BE2C (cell line): ENCODE measurements around the gene OTOR.

Source experiments
- DNase-seq: peaks from one replicate; pipeline ENCODE4 v3.0.0-alpha.2; 2020
- H3K27me3 ChIP-seq: fragments of 250-450 bp; sonication (Bioruptor Pico); 2 replicates; pipeline ENCODE4 v1.5.1; 2020; ENCODE audit warnings: mild to moderate bottlenecking
- H3K36me3 ChIP-seq: fragments of 250-450 bp; sonication (Bioruptor Pico); 2 replicates; pipeline ENCODE4 v1.5.1; 2020; ENCODE audit warnings: mild to moderate bottlenecking
- H3K4me1 ChIP-seq: fragments of 250-450 bp; sonication (Bioruptor Pico); 2 replicates; pipeline ENCODE4 v1.5.1; 2020
- H3K4me3 ChIP-seq: 2 replicates; pipeline ENCODE4 v1.5.1; 2011; ENCODE audit warnings: low read depth, low read length
- H3K9me3 ChIP-seq: fragments of 250-450 bp; sonication (Bioruptor Pico); 2 replicates; pipeline ENCODE4 v1.5.1; 2020
- TF ChIP-seq, protein P1 (sequence below): IDR thresholded peaks from 2 replicates; pipeline ENCODE4 v1.5.1; 2012; ENCODE audit warnings: mild to moderate bottlenecking, low read depth, low read length

Gene OTOR

DNA sequence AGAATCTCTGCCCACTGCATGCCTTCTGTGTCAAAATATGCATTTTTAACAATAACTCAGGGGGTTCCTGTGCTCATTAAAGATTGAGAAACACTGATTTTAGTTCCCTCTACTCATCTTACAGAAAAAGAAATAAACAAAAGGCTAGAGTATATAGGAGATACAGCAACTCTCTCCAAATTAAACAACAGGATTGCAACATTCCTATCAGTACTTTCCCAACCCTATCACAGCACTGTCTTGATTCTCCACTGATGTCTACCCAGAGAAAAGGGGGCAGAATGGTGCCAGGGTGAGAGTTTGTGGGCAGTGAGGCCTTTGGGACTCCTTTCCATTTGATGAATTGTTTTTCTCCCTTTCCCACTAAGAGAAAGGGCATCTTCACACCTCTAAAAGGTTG is 4.7 kb downstream of the OTOR start:
- TF ChIP-seq, protein P1, sequence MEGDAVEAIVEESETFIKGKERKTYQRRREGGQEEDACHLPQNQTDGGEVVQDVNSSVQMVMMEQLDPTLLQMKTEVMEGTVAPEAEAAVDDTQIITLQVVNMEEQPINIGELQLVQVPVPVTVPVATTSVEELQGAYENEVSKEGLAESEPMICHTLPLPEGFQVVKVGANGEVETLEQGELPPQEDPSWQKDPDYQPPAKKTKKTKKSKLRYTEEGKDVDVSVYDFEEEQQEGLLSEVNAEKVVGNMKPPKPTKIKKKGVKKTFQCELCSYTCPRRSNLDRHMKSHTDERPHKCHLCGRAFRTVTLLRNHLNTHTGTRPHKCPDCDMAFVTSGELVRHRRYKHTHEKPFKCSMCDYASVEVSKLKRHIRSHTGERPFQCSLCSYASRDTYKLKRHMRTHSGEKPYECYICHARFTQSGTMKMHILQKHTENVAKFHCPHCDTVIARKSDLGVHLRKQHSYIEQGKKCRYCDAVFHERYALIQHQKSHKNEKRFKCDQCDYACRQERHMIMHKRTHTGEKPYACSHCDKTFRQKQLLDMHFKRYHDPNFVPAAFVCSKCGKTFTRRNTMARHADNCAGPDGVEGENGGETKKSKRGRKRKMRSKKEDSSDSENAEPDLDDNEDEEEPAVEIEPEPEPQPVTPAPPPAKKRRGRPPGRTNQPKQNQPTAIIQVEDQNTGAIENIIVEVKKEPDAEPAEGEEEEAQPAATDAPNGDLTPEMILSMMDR, result no peak
- H3K36me3 ChIP-seq, result no peaks in the 10 kb centered on the region
- no peaks in the 10 kb centered on the region for H3K27me3 ChIP-seq
- H3K9me3 ChIP-seq, result no peaks in the 10 kb centered on the region
- no peak for DNase-seq
- H3K4me3 ChIP-seq, result no peak overlapping the region
- no peaks in the 10 kb centered on the region for H3K4me1 ChIP-seq

DNA sequence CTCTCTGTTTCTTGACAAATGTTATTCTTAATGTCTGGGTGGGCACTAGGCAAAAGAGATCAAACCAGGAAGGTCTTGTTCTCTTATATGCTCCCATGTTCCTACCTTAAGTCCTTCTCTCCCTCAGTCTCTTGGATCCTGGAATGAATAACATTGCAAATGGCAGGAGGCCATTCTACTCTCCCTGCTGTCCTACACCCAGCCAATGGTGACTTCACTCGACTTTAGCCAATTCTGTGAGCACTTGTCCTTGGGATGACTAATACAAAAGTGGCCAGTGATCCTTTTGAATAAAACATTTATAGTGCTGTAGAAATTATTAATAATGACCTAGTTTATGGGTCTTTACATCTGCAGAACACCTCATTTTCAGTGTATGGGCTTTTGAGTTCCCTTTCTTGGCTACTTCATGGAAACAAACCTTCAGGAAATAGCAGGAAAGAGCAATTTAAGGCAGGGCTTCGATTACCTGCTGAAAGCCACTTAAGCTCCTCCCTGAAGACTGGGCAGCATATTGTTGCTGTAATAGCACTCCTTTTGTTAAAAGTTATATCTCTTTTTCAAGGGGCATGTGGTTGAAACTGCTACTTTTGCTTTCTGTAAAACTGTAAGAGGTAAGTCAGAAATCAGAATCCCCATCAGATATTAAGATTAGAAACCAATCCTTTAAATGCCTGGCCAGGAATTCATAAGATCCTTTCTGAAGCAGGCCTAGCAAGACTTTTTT is 10.5 kb downstream of the OTOR start:
- H3K27me3 ChIP-seq, result peaks cover 3% of the 10 kb centered on the region
- no peak overlapping the region for H3K4me3 ChIP-seq
- no peaks in the 10 kb centered on the region for H3K4me1 ChIP-seq
- TF ChIP-seq, protein P1, result no peak
- no peaks in the 10 kb centered on the region for H3K36me3 ChIP-seq
- H3K9me3 ChIP-seq, result no peaks in the 10 kb centered on the region
- no peak for DNase-seq

DNA sequence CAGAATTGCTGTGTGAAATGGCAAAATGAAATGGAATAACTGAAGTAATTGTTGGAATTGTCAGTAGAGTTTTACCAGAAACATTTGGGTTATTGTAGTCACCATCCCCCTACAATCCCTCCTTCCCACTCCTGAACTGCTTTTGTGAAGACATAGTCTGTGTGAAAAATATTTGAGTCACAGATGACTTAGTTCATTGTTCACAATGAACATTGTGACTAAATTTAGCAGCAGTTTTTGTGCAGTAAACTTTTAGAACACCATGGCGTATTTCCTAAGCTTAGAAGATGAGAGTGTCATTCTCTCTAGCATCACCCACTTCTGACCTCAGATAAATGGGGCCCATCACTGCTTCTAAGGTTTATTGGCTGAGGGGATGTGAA is 11.0 kb downstream of the OTOR start:
- peaks cover 3% of the 10 kb centered on the region for H3K27me3 ChIP-seq
- no peak for DNase-seq
- TF ChIP-seq, protein P1, result no peak
- H3K4me1 ChIP-seq, result no peaks in the 10 kb centered on the region
- no peaks in the 10 kb centered on the region for H3K36me3 ChIP-seq
- no peaks in the 10 kb centered on the region for H3K9me3 ChIP-seq
- no peak overlapping the region for H3K4me3 ChIP-seq

DNA sequence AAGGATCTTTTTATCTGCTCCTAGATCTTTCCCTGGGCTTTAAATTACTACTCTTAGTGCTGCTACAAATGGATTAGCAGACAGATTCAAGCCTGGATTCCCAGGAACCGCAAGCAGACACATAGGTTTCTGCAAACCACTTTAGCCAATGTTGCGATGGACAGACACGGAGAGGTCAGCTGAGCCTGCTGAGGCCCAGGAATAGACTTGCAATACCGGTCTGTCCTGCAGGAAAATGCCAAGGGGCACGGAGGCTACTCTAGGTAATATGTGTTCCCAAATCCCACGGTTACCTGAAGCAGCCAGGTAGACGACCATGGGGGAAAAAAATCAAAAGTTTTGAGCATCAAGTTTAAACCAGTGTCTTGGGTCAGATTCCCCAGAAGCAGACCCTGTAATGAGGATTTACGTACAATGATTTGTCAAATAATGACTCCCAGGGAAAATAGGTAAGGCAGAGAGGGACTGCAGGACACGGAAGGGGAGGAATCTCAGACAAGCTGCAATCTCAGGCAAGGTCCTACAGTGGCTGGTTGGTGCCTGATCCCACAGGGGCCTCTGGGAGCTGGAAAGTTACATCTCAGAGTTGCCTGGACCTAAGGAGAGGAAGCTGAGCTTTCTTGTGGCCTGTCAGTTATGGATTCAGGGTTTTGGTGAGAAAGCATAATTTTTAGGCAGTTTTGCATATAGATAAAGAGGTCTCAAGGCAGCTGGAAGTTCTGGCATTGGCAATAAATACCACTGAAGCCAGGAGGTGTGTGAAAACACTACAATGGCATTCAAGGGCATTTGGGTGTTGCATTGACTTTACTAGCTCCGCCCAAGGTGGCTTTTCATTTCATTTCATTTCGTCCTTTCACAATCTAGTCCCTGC is 12.5 kb downstream of the OTOR start:
- Histone ChIP-seq H3K4me1 (no peaks in the 10 kb centered on the region), H3K36me3 (no peaks in the 10 kb centered on the region), H3K9me3 (no peaks in the 10 kb centered on the region), H3K4me3 (no peak overlapping the region), H3K27me3 (peaks cover 3% of the 10 kb centered on the region)
- TF ChIP-seq, protein P1, result no peak
- DNase-seq, result no peak

DNA sequence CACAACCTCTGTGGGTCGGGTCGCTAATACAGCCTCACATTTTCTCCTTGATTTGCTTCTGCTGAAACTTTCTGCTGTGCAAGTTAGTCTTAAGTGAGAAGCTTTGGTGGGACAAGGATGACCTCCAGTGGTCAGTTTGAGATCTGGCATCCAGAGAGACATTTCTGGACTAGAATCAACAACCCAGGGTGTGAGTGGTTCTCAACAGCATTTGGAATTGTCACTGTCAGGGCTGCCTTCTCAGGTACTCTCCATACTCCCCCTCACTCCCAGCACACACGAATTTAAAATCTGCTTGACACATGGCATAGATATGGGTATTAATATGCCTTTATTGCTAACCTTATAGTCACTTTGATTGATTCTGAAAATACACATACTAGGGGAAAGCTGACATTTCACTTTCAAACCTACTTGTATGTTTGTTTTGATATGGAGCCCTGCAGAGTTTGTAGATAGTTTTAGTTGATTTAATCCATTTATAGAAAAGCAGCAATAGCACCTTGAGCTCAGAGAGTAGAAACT is 13.2 kb downstream of the OTOR start:
- H3K4me1 ChIP-seq, result no peaks in the 10 kb centered on the region
- no peak overlapping the region for H3K4me3 ChIP-seq
- H3K27me3 ChIP-seq, result peaks cover 3% of the 10 kb centered on the region
- no peaks in the 10 kb centered on the region for H3K9me3 ChIP-seq
- TF ChIP-seq, protein P1, result peak; percentile 91
- no peaks in the 10 kb centered on the region for H3K36me3 ChIP-seq
- peak; percentile 51 for DNase-seq
